C4-2B (cell line): Measurements from ENCODE around the gene PDZD2.
"Not testable (repeated sequence)": the region's sequence is repeated elsewhere in the genome, so short reads cannot be mapped to it uniquely, and the experiment has no call there.

Experiments
- H3K27ac ChIP-seq: fragments of 450-650 bp; 2 replicates; pipeline ENCODE4 v1.5.1; 2017
- ZFX ChIP-seq: fragments of 450-650 bp; IDR thresholded peaks from 2 replicates; pipeline ENCODE4 v1.6.1; 2017
- TF ChIP-seq, protein P1 (sequence below): fragments of 450-650 bp; conservative IDR thresholded peaks from 2 replicates; pipeline ENCODE4 v1.5.1; 2017; ENCODE audit warnings: mild to moderate bottlenecking

The PDZD2 gene

GRCh38 chr5:31770132-31770720 lies 131.3 kb downstream of the PDZD2 start:
- no peak overlapping the region for H3K27ac ChIP-seq
- TF ChIP-seq ZFX: no peak
- TF ChIP-seq, protein P1, sequence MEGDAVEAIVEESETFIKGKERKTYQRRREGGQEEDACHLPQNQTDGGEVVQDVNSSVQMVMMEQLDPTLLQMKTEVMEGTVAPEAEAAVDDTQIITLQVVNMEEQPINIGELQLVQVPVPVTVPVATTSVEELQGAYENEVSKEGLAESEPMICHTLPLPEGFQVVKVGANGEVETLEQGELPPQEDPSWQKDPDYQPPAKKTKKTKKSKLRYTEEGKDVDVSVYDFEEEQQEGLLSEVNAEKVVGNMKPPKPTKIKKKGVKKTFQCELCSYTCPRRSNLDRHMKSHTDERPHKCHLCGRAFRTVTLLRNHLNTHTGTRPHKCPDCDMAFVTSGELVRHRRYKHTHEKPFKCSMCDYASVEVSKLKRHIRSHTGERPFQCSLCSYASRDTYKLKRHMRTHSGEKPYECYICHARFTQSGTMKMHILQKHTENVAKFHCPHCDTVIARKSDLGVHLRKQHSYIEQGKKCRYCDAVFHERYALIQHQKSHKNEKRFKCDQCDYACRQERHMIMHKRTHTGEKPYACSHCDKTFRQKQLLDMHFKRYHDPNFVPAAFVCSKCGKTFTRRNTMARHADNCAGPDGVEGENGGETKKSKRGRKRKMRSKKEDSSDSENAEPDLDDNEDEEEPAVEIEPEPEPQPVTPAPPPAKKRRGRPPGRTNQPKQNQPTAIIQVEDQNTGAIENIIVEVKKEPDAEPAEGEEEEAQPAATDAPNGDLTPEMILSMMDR: no peak

DNA sequence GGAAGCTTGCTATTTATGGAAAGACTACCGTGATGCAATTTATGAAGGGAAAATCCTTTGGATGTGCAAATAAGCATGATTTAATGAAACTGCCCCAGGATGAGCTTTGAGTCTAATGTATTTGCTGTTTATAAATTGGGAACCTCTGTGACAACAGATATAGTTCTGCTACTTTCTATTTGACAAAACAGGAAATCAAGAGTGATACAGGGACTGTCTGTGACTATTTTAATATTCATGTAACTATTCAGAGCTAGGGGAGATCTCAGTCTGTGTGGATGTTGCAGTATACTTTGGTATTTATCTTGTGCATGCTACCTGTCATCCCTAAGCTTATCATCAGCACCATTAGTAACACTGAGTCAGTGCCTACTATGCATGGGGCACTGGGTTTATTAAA lies 132.1 kb downstream of the PDZD2 start:
- no peak for TF ChIP-seq ZFX
- TF ChIP-seq, protein P1: no peak
- H3K27ac ChIP-seq: no peak overlapping the region

DNA sequence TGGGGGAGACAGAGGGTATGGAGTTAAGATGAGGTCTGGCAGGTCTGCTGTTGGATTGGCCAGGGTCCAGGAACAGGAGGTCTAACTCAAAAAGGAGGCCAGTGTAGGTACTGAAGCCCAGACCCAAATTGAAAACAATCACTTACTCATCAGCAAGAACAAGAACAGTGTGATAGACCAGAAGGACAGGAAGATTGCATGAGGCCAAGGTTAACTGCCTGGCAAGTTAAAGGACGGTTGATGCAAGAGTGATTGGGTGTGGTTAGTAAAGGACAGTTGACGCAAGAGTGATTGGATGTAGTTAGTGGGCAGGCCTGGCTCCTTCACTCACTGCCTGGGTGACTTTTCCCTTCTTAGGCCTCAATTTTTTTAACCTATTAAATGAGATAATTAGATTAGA lies 132.6 kb downstream of the PDZD2 start:
- TF ChIP-seq ZFX: no peak
- TF ChIP-seq, protein P1: no peak
- H3K27ac ChIP-seq: no peak overlapping the region

DNA sequence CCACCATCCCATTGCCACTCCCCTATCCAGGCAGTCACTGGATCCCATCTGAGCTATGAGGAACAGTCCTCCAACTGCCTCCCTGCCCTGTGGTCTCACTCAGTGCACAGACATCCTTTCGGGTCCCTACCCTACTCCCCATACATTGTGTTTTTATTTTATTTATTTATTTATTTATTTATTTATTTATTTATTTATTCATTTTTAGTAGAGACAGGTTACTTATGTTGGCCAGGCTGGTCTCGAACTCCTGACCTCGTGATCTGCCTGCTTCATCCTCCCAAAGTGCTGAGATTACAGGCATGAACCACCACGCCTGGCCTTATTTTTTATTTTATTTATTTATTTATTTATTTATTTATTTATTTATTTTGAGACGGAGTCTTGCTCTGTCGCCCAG lies 137.4 kb downstream of the PDZD2 start:
- H3K27ac ChIP-seq: not testable (repeated sequence)

- TF ChIP-seq, protein P1: no peak
- H3K27ac ChIP-seq: no peak overlapping the region
Observed at GRCh38 chr5:31776976-31777651, 138.2 kb downstream of the PDZD2 start.

DNA sequence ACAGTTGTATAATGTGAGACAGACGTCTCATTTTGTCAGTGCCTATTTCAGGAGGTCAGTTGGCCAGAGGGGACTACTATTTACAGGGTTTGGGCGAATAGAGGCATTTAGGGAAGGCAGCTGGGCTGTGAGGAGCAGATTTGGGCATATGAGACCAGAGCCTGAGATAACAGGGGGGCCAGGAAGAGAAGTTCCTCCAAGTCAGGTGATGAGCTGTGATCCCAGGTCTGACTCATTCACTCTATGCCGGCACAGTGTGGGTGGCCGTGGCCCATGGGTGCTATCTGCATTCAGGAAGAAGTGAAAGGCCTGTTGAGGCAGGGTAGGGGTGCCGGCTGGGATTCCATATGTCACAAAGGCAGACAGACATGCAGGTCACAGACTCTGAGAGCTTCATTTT lies 142.8 kb downstream of the PDZD2 start:
- TF ChIP-seq, protein P1: no peak
- TF ChIP-seq ZFX: no peak
- H3K27ac ChIP-seq: no peak overlapping the region

GRCh38 chr5:31783086-31783645 lies 144.2 kb downstream of the PDZD2 start:
- no peak for TF ChIP-seq ZFX
- TF ChIP-seq, protein P1: no peak
- H3K27ac ChIP-seq: no peak overlapping the region

DNA sequence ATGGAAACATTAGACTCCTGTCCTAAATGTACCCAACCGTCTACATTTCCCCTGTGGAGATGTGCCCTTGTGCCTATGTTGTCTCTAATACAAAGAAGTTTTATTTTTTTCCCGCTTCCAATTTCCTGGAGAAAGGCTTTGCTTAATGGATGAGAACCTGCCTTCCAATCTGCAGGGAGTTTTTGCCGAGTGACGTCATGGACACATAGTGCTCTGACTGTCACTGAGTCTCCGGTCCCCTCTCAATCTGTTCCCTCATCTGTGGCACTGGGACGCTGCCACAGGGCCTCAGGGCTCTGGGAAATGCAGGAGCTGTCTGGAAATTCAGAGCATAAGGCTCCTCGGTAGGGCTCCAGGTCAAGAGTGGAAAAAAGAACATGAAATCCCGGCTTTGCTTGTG lies 144.8 kb downstream of the PDZD2 start:
- no peak for TF ChIP-seq ZFX
- TF ChIP-seq, protein P1: no peak
- no peak overlapping the region for H3K27ac ChIP-seq
